ENCODE data around the gene MED27.

MED27 gene

DNA sequence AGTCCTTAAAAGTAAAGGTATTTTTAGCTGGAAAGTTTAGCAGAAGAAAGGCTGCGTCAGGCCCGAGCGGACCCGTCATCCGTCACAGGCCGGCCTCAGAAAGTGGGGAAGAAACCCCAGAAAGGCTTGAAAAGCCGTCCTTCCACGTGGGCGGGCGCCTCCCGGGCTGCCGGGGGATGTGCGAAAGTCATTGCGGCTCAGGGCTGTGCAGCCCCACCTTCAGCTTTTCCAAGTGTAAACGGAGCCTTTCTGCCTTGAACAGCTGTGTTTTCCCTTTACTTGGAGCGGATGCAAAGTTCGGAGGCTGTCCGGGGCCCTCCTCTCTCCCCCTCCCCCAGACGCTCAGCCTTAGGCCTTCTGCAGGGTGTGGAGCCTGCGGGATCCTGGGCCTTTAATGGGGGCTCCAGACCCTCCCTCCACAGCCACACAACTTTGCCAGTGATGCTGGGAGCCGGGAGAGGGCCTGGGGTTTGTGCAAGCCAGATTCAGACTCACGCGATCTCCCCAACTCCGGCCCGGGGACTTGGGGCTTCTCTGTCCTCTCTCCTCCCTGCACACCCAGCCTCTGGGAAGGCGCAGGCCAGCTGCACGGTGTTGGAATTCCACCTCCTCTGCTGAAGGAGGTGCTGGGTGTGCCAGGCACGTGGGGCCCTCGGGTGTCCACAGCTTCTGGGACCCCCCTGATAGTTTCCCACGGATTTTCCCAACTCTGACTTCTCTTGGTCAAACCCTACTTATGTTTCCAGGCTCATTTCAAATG, 244.3 kb downstream of the MED27 start:
- DNase-seq (ENCODE audit: low read depth) = no peak
- TF ChIP-seq CTCF (IDR thresholded peaks at IDR 0.05; ENCODE audit: control insufficient read depth, extremely low read depth, insufficient read depth) = no peak
- H3K4me3 ChIP-seq (ENCODE audit: low read depth, low read length) = no peak overlapping the region

DNA sequence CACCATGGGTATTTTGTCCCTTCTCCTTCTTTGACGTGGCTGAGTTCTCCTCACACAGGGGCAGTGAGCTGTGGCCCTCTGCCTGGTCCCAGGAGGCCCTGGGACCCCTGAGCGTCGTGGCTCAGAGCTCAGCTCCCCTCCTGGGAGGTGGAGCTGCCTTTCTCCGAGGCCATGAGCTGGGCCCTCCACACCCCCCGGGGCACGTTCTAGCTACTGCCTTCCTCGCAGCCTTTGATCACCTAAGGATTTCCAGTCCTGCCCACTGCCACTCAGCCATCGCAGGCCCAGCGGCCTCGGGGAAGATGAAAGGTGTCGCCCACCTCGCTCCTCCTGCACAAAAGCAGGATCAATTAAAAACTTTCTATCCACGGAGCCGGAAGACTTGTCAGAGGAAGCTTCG, 244.9 kb downstream of the MED27 start:
- DNase-seq (ENCODE audit: low read depth) = no peak
- no peak overlapping the region for H3K4me3 ChIP-seq (ENCODE audit: low read depth, low read length)
- TF ChIP-seq CTCF (IDR thresholded peaks at IDR 0.05; ENCODE audit: control insufficient read depth, extremely low read depth, insufficient read depth) = no peak

DNA sequence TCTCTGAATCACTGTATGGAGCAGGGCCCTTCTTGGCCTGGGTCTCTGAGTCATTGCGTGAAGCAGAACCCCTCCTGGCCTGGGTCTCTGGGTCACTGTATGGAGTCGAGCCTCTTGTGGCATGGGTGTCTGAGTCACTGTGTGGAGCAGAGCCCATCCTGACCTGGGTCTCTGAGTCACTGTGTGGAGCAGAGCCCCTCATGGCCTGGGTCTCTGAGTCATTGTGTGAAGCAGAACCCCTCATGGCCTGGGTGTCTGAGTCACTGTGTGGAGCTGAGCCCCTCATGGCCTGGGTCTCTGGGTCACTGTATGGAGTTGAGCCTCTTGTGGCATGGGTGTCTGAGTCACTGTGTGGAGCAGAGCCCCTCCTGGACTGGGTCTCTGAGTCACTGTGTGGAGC, 245.8 kb downstream of the MED27 start:
- DNase-seq (ENCODE audit: low read depth) = no peak
- TF ChIP-seq CTCF (IDR thresholded peaks at IDR 0.05; ENCODE audit: control insufficient read depth, extremely low read depth, insufficient read depth) = no peak

GRCh38 chr9:131833083-131833482, 246.6 kb downstream of the MED27 start:
- no peak for DNase-seq (ENCODE audit: low read depth)
- no peak overlapping the region for H3K4me3 ChIP-seq (ENCODE audit: low read depth, low read length)
- no peak for TF ChIP-seq CTCF (IDR thresholded peaks at IDR 0.05; ENCODE audit: control insufficient read depth, extremely low read depth, insufficient read depth)

More for the DNA sequence above, 245.8 kb downstream of the MED27 start:
- no peak overlapping the region for H3K4me3 ChIP-seq (ENCODE audit: low read depth, low read length)

GRCh38 chr9:131831380-131832165, 248.1 kb downstream of the MED27 start:
- no peak overlapping the region for H3K4me3 ChIP-seq (ENCODE audit: low read depth, low read length)
- no peak for DNase-seq (ENCODE audit: low read depth)
- no peak for TF ChIP-seq CTCF (IDR thresholded peaks at IDR 0.05; ENCODE audit: control insufficient read depth, extremely low read depth, insufficient read depth)

- DNase-seq (ENCODE audit: low read depth) = no peak
- TF ChIP-seq CTCF (IDR thresholded peaks at IDR 0.05; ENCODE audit: control insufficient read depth, extremely low read depth, insufficient read depth) = no peak
- no peak overlapping the region for H3K4me3 ChIP-seq (ENCODE audit: low read depth, low read length)
Measured at GRCh38 chr9:131827821-131828369, 251.8 kb downstream of the MED27 start.
